Endothelial cell of umbilical vein (primary cell): ENCODE measurements around the gene LONP1. TPM values are rescaled to one million over a fixed set of nuclear protein-coding genes. Genes with fewer than 3 reads are reported as not detected.

ENCODE experiments used
- BruUV-seq: library from RNA; stranded (reverse); fragments of 400-500 nt; replicated peaks from 2 replicates; lab custom pipeline; 2021; lab: Mats Ljungman, UMichigan
- CTCF ChIA-PET: fragments of 300-600, 350-600 bp; sonication (Branson Sonifier 250); formaldehyde crosslinking; loops from one replicate; lab custom pipeline; 2021; ENCODE audit warnings: antibody characterized with exemption, inconsistent platforms; lab: Charles Lee
- POLR2A ChIA-PET: fragments of 300-600, 350-600 bp; sonication (Branson Sonifier 250); formaldehyde crosslinking; loops from one replicate; lab custom pipeline; 2021; ENCODE audit warnings: antibody characterized with exemption, inconsistent platforms; lab: Charles Lee
- DNase-seq: peaks from one replicate; pipeline ENCODE4 v3.0.0-alpha.2; 2011; ENCODE audit warnings: low read depth, low spot score
- FAIRE-seq: peaks from 2 replicates; lab custom pipeline; 2011; peaks lifted over from hg19 to GRCh38; lab: Jason Lieb, UNC
- H2AFZ ChIP-seq: 2 replicates; pipeline ENCODE4 v1.6.0; 2012; ENCODE audit warnings: low read depth, low read length, control low read depth, inconsistent platforms
- H3K27ac ChIP-seq: 2 replicates; pipeline ENCODE4 v1.5.1; 2011; ENCODE audit warnings: low read depth, mild to moderate bottlenecking, control low read depth, low read length, moderate library complexity; ENCODE audit not compliant: insufficient read depth
- H3K27me3 ChIP-seq, 2 experiments: 2 replicates each; pipeline versions ENCODE4 v1.6.0 to v1.6.1; 2011; ENCODE audit warnings: low read length in 2 of 2, mixed read lengths in 1 of 2; ENCODE audit not compliant: control insufficient read depth in 2 of 2, insufficient read depth in 2 of 2
- H3K36me3 ChIP-seq, 2 experiments: 2 replicates in 1 of 2; 3 replicates in 1 of 2; pipeline ENCODE4 v1.5.1; 2011; ENCODE audit warnings: low read length in 2 of 2, mild to moderate bottlenecking in 1 of 2, moderate library complexity in 1 of 2; ENCODE audit not compliant: control insufficient read depth in 2 of 2, insufficient read depth in 2 of 2; ENCODE audit errors: extremely low read depth in 1 of 2
- H3K4me1 ChIP-seq: 3 replicates; pipeline ENCODE4 v1.5.1; 2011; ENCODE audit warnings: mild to moderate bottlenecking, low read length; ENCODE audit not compliant: control insufficient read depth, insufficient read depth; ENCODE audit errors: extremely low read depth
- H3K4me2 ChIP-seq: 2 replicates; pipeline ENCODE4 v1.6.1; 2011; ENCODE audit warnings: low read length, control low read depth, mixed read lengths; ENCODE audit not compliant: insufficient read depth
- H3K4me3 ChIP-seq, 3 experiments: fragments of 200-600 bp in 1 of 3; sonication (generic), shearing (Covaris generic) in 1 of 3; replicated peaks in 1 of 3; 2 replicates each; pipeline ENCODE4 v1.5.1; 2011 to 2016; ENCODE audit warnings: control low read depth in 3 of 3, low read length in 3 of 3, mild to moderate bottlenecking in 2 of 3, inconsistent platforms in 1 of 3, low read depth in 1 of 3, moderate library complexity in 1 of 3; ENCODE audit not compliant: insufficient read depth in 1 of 3
- H3K79me2 ChIP-seq: 2 replicates; pipeline ENCODE4 v1.6.0; 2012; ENCODE audit warnings: low read length, inconsistent platforms; ENCODE audit not compliant: control insufficient read depth, insufficient read depth
- H3K9ac ChIP-seq: replicated peaks from 2 replicates; pipeline ENCODE3; 2011; ENCODE audit warnings: low read length, control low read depth; ENCODE audit not compliant: insufficient read depth; ENCODE audit errors: extremely low read depth
- H3K9me1 ChIP-seq: replicated peaks from 3 replicates; pipeline ENCODE4 v1.6.0; 2011; ENCODE audit warnings: mild to moderate bottlenecking, low read length; ENCODE audit not compliant: control insufficient read depth, insufficient read depth; ENCODE audit errors: extremely low read depth
- H3K9me3 ChIP-seq: replicated peaks from 2 replicates; pipeline ENCODE4 v1.5.1; 2012; ENCODE audit warnings: low read length, inconsistent platforms; ENCODE audit not compliant: control insufficient read depth, insufficient read depth
- H4K20me1 ChIP-seq: replicated peaks from 2 replicates; pipeline ENCODE3; 2011; ENCODE audit warnings: mild to moderate bottlenecking, low read length; ENCODE audit not compliant: control insufficient read depth, insufficient read depth; ENCODE audit errors: extremely low read depth
- CTCF ChIP-seq, 2 donors: IDR thresholded peaks; 1 replicate in 1 of 2; 2 replicates in 1 of 2; pipeline ENCODE4 v1.5.1; 2011; ENCODE audit warnings: low read length in 2 of 2, mild to moderate bottlenecking in 2 of 2, moderate library complexity in 2 of 2, control low read depth in 1 of 2, inconsistent platforms in 1 of 2, low read depth in 1 of 2; ENCODE audit not compliant: insufficient read depth in 1 of 2; ENCODE audit errors: extremely low read depth in 1 of 2
- EZH2 ChIP-seq: IDR thresholded peaks from 2 replicates; pipeline ENCODE4 v1.6.1; 2012; ENCODE audit warnings: borderline replicate concordance, low read depth, mild to moderate bottlenecking, moderate library complexity, low read length, inconsistent platforms; ENCODE audit not compliant: severe bottlenecking
- FOS ChIP-seq: IDR thresholded peaks from 2 replicates; pipeline ENCODE4 v1.6.1; 2011; ENCODE audit warnings: mild to moderate bottlenecking, low read length, moderate library complexity, borderline replicate concordance; ENCODE audit not compliant: insufficient read depth
- GATA2 ChIP-seq: IDR thresholded peaks from 2 replicates; pipeline ENCODE4 v1.7.0; 2011; ENCODE audit warnings: low read depth, mild to moderate bottlenecking, moderate library complexity, mixed read lengths, low read length; ENCODE audit not compliant: insufficient read length, insufficient read depth
- JUN ChIP-seq: IDR thresholded peaks from 2 replicates; pipeline ENCODE4 v1.6.1; 2011; ENCODE audit warnings: borderline replicate concordance, low read depth; ENCODE audit not compliant: insufficient read length, insufficient read depth
- MAX ChIP-seq: IDR thresholded peaks from 2 replicates; pipeline ENCODE4 v1.6.1; 2011; ENCODE audit not compliant: insufficient read depth, insufficient read length
- MYC ChIP-seq: IDR thresholded peaks from one replicate; pipeline ENCODE4 v1.6.1; 2011; ENCODE audit warnings: mild to moderate bottlenecking, low read depth, low read length
- POLR2A ChIP-seq: IDR thresholded peaks from 2 replicates; pipeline ENCODE4 v1.6.1; 2012; ENCODE audit warnings: low read depth, mild to moderate bottlenecking, control low read depth, low read length
- POLR2AphosphoS5 ChIP-seq: IDR thresholded peaks from 2 replicates; pipeline ENCODE4 v1.6.1; 2012; ENCODE audit warnings: low read depth, mild to moderate bottlenecking, control low read depth, low read length, moderate library complexity; ENCODE audit not compliant: insufficient read depth
- dilution Hi-C: fragments of 300-500 bp; cut with MboI; formaldehyde crosslinking; loops from one replicate; pipeline ENCODE4 v1.15.0; 2019; ENCODE audit warnings: low sequenced_read_pairs; ENCODE audit not compliant: extremely low pct_ligation_motif_present
- intact Hi-C: fragments of 100-400 bp; cut with micrococcal nuclease; formaldehyde crosslinking; loops from one replicate; pipeline ENCODE4 v1.10.0; 2022
- polyA plus RNA-seq, 4 experiments: library from polyadenylated mRNA; depleted of rRNA in 3 of 4; stranded (reverse) in 3 of 4; unstranded in 1 of 4; fragments of >200 nt; gene quantifications; 2 replicates each; pipeline versions ENCODE4 v1.2.1 to v1.2.3, GENCODE V29; 2011 to 2012; ENCODE audit warnings: missing spikeins in 1 of 4
- total RNA-seq: library from RNA; stranded (reverse); gene quantifications from 2 replicates; pipeline ENCODE4 v1.2.3, GENCODE V29; 2021

LONP1 gene
- total and polyA plus RNA-seq, 2 donors (not counting 3 experiments of a cell fraction or from before 2014, with no cell fraction given) = 70.0 to 95.7 TPM

GRCh38 chr19:5762608-5763217 is 42.8 kb upstream of the LONP1 start:
- Histone ChIP-seq H4K20me1 (no peaks in the 10 kb centered on the region), H3K9ac (no peak overlapping the region), H3K9me1 (no peaks in the 10 kb centered on the region), H3K4me2 (no peak overlapping the region), H3K4me1 (no peaks in the 10 kb centered on the region), H3K4me3 (no peak overlapping the region), H2AFZ (no peak overlapping the region), H3K36me3 (no peaks in the 10 kb centered on the region), H3K27me3 (no peaks in the 10 kb centered on the region), H3K27ac (no peak overlapping the region), H3K79me2 (no peaks in the 10 kb centered on the region), H3K9me3 (no peaks in the 10 kb centered on the region)
- CTCF ChIA-PET = no interaction called here
- intact Hi-C loops = no loop called here
- FAIRE-seq = no peak
- DNase-seq = no peak
- POLR2A ChIA-PET = no interaction called here
- TF ChIP-seq POLR2AphosphoS5 = no peak
- no peak for TF ChIP-seq GATA2
- dilution Hi-C loops = no loop called here
- no TSS peak for BruUV-seq

- dilution Hi-C loops (no loop called here), intact Hi-C loops (no loop called here)
- H3K4me2 ChIP-seq = no peak overlapping the region
- BruUV-seq = no TSS peak
- no peaks in the 10 kb centered on the region for H4K20me1 ChIP-seq
- POLR2A ChIA-PET = no interaction called here
- no peaks in the 10 kb centered on the region for H3K79me2 ChIP-seq
- H3K9ac ChIP-seq = no peak overlapping the region
- no peaks in the 10 kb centered on the region for H3K4me1 ChIP-seq
- H3K4me3 ChIP-seq = no peak overlapping the region
- no peaks in the 10 kb centered on the region for H3K9me3 ChIP-seq
- no peaks in the 10 kb centered on the region for H3K36me3 ChIP-seq
- CTCF ChIA-PET = no interaction called here
- H3K9me1 ChIP-seq = no peaks in the 10 kb centered on the region
- H3K27ac ChIP-seq = no peak overlapping the region
- no peaks in the 10 kb centered on the region for H3K27me3 ChIP-seq
- DNase-seq (no peak), FAIRE-seq (no peak)
- H2AFZ ChIP-seq = no peak overlapping the region
- TF ChIP-seq MYC = no peak
- no peak for TF ChIP-seq MAX
- no peak for TF ChIP-seq CTCF (IDR thresholded peaks at IDR 0.05; ENCODE audit: extremely low read depth in 1 of 2, insufficient read depth in 1 of 2, low read depth in 1 of 2, low read length in 2 of 2)
- TF ChIP-seq EZH2 = no peak
- no peak for TF ChIP-seq GATA2
- no peak for TF ChIP-seq POLR2A
- TF ChIP-seq JUN = no peak
- no peak for TF ChIP-seq FOS
Observed at GRCh38 chr19:5753743-5754142, 33.8 kb upstream of the LONP1 start.
